Common myeloid progenitor, CD34-positive (primary cell): ENCODE data around the gene ARHGAP4.

ENCODE experiments used
- CTCF ChIA-PET: fragments of 350-600 bp; sonication (Branson Sonifier 250); formaldehyde crosslinking; loops from one replicate; lab custom pipeline; 2021; ENCODE audit warnings: antibody characterized with exemption; lab: Charles Lee
- POLR2A ChIA-PET: fragments of 350-600 bp; sonication (Branson Sonifier 250); formaldehyde crosslinking; loops from one replicate; lab custom pipeline; 2021; ENCODE audit warnings: antibody characterized with exemption; lab: Charles Lee
- DNase-seq, 3 donors: peaks; one replicate each; pipeline versions ENCODE4 v3.0.0 to v3.0.0-alpha.2; 2013
- H3K27ac ChIP-seq, 2 experiments: 1 replicate in 1 of 2; 2 replicates in 1 of 2; pipeline ENCODE4 v1.7.0; 2013; ENCODE audit warnings: inconsistent platforms in 2 of 2, low read length in 2 of 2, mild to moderate bottlenecking in 2 of 2, low read depth in 1 of 2, moderate library complexity in 1 of 2; ENCODE audit not compliant: severe bottlenecking in 2 of 2, insufficient read depth in 1 of 2, poor library complexity in 1 of 2
- H3K27me3 ChIP-seq, 5 experiments: replicated peaks in 2 of 5; 1 replicate in 3 of 5; 2 replicates in 2 of 5; pipeline versions ENCODE4 v1.6.1 to v1.7.0; 2013; ENCODE audit warnings: low read length in 4 of 5, mild to moderate bottlenecking in 2 of 5, moderate library complexity in 2 of 5, inconsistent platforms in 1 of 5; ENCODE audit not compliant: insufficient read depth in 5 of 5, control insufficient read depth in 4 of 5
- H3K36me3 ChIP-seq, 4 experiments: 1 replicate in 2 of 4; 2 replicates in 2 of 4; pipeline versions ENCODE4 v1.6.1 to v1.7.0; 2013; ENCODE audit warnings: low read length in 3 of 4, control low read depth in 1 of 4, mild to moderate bottlenecking in 1 of 4; ENCODE audit not compliant: control insufficient read depth in 4 of 4, insufficient read depth in 4 of 4
- H3K4me1 ChIP-seq, 4 experiments: 1 replicate in 3 of 4; 2 replicates in 1 of 4; pipeline versions ENCODE4 v1.6.1 to v1.7.1; 2013; ENCODE audit warnings: low read length in 3 of 4, mild to moderate bottlenecking in 3 of 4, control low read depth in 1 of 4, inconsistent platforms in 1 of 4, moderate library complexity in 1 of 4; ENCODE audit not compliant: control insufficient read depth in 4 of 4, insufficient read depth in 4 of 4; ENCODE audit errors: control extremely low read depth in 1 of 4
- H3K4me3 ChIP-seq, 7 experiments: 1 replicate in 4 of 7; 2 replicates in 3 of 7; pipeline versions ENCODE4 v1.5.1 to v1.7.0; 2013; ENCODE audit warnings: mild to moderate bottlenecking in 7 of 7, low read length in 6 of 7, moderate library complexity in 6 of 7, inconsistent platforms in 2 of 7, low read depth in 2 of 7, control low read depth in 1 of 7; ENCODE audit not compliant: insufficient read depth in 4 of 7, control insufficient read depth in 1 of 7; ENCODE audit errors: extremely low read depth in 1 of 7
- H3K9me3 ChIP-seq, 5 experiments: 1 replicate in 4 of 5; 2 replicates in 1 of 5; pipeline versions ENCODE4 v1.6.1 to v1.7.1; 2013; ENCODE audit warnings: low read length in 4 of 5, mild to moderate bottlenecking in 2 of 5, inconsistent platforms in 1 of 5, low read depth in 1 of 5, moderate library complexity in 1 of 5; ENCODE audit not compliant: control insufficient read depth in 4 of 5, insufficient read depth in 2 of 5; ENCODE audit errors: control extremely low read depth in 1 of 5
- WGBS: methylation state at CpG from one replicate; pipeline ENCODE4 v1.1.5; 2013; ENCODE audit not compliant: insufficient coverage; 5-methylcytosine and 5-hydroxymethylcytosine counted together

ARHGAP4 gene

GRCh38 chrX:153865685-153866084, 60.4 kb downstream of the ARHGAP4 start:
- H3K27me3 ChIP-seq: peaks cover 0 to 60% (median 2%) of the 10 kb centered on the region in 5 experiments
- no peaks in the 10 kb centered on the region for H3K9me3 ChIP-seq
- H3K4me3 ChIP-seq: no peak overlapping the region
- H3K4me1 ChIP-seq: no peaks in the 10 kb centered on the region
- no peak for DNase-seq
- 96% methylated on average over 7 of the region's 9 CpGs for WGBS
- no peak overlapping the region for H3K27ac ChIP-seq
- H3K36me3 ChIP-seq: no peaks in the 10 kb centered on the region
- ChIA-PET POLR2A (no interaction called here), CTCF (no interaction called here)

GRCh38 chrX:153865321-153865580, 60.8 kb downstream of the ARHGAP4 start:
- ChIA-PET POLR2A (no interaction called here), CTCF (no interaction called here)
- WGBS: 95% methylated on average over 6 of the region's 11 CpGs

GRCh38 chrX:153864561-153865320, 61.3 kb downstream of the ARHGAP4 start:
- Histone ChIP-seq H3K4me3 (no peak overlapping the region), H3K9me3 (no peaks in the 10 kb centered on the region), H3K36me3 (no peaks in the 10 kb centered on the region), H3K27me3 (peaks cover 0 to 56% (median 2%) of the 10 kb centered on the region in 5 experiments), H3K4me1 (no peaks in the 10 kb centered on the region), H3K27ac (no peak overlapping the region)
- 95% methylated on average over 25 of the region's 30 CpGs for WGBS
- CTCF ChIA-PET: no interaction called here
- DNase-seq: no peak
- POLR2A ChIA-PET: no interaction called here

More at GRCh38 chrX:153865321-153865580, 60.8 kb downstream of the ARHGAP4 start:
- Histone ChIP-seq H3K27me3 (peaks cover 0 to 55% (median 2%) of the 10 kb centered on the region in 5 experiments), H3K4me1 (no peaks in the 10 kb centered on the region), H3K36me3 (no peaks in the 10 kb centered on the region), H3K27ac (no peak overlapping the region), H3K4me3 (no peak overlapping the region), H3K9me3 (no peaks in the 10 kb centered on the region)
- DNase-seq: no peak

- no peaks in the 10 kb centered on the region for H3K36me3 ChIP-seq
- WGBS: 85% methylated on average over 10 of the region's 10 CpGs
- peaks cover 0 to 56% (median 2%) of the 10 kb centered on the region in 5 experiments for H3K27me3 ChIP-seq
- POLR2A ChIA-PET: no interaction called here
- no peak overlapping the region for H3K27ac ChIP-seq
- H3K4me3 ChIP-seq: no peak overlapping the region
- H3K9me3 ChIP-seq: no peaks in the 10 kb centered on the region
- H3K4me1 ChIP-seq: no peaks in the 10 kb centered on the region
- CTCF ChIA-PET: no interaction called here
- no peak for DNase-seq
These were observed 62.0 kb downstream of the ARHGAP4 start for GRCh38 chrX:153864101-153864500.

- POLR2A ChIA-PET: no interaction called here
- Histone ChIP-seq H3K9me3 (no peaks in the 10 kb centered on the region), H3K4me1 (no peaks in the 10 kb centered on the region), H3K27ac (no peak overlapping the region), H3K27me3 (peaks cover 0 to 54% (median 2%) of the 10 kb centered on the region in 5 experiments), H3K4me3 (no peak overlapping the region), H3K36me3 (no peaks in the 10 kb centered on the region)
- CTCF ChIA-PET: no interaction called here
- 78% methylated on average over 19 of the region's 28 CpGs for WGBS
- no peak for DNase-seq
These were observed 62.6 kb downstream of the ARHGAP4 start for GRCh38 chrX:153863251-153863991.

- WGBS: 80% methylated on average over 20 of the region's 22 CpGs
- Histone ChIP-seq H3K27me3 (peaks cover 0 to 63% (median 4%) of the 10 kb centered on the region in 5 experiments), H3K27ac (no peak overlapping the region), H3K4me1 (no peaks in the 10 kb centered on the region), H3K9me3 (no peaks in the 10 kb centered on the region), H3K36me3 (no peaks in the 10 kb centered on the region), H3K4me3 (no peak overlapping the region)
- DNase-seq: no peak
- POLR2A ChIA-PET: no interaction called here
- CTCF ChIA-PET: no interaction called here
These were observed 63.5 kb downstream of the ARHGAP4 start for GRCh38 chrX:153862369-153863250.
